HepG2 (cell line): ENCODE results near the gene MFSD12.

Experiments
- EHMT2 ChIP-seq: fragments of 200-600 bp; sonication (generic); IDR thresholded peaks from 2 replicates; pipeline ENCODE4 v1.7.0; 2017; ENCODE audit warnings: antibody characterized with exemption, low read depth, low read length, borderline replicate concordance
- FOSL1 ChIP-seq: sonication (generic); formaldehyde crosslinking; IDR thresholded peaks from 2 replicates; pipeline ENCODE4 v1.9.0; 2021; ENCODE audit warnings: missing genetic modification reagents, borderline replicate concordance
- MTA3 ChIP-seq: sonication (generic); formaldehyde crosslinking; IDR thresholded peaks from 2 replicates; pipeline ENCODE4 v1.4.0; 2020; ENCODE audit warnings: missing genetic modification reagents
- TRIM24 ChIP-seq: sonication (generic); formaldehyde crosslinking; IDR thresholded peaks from 2 replicates; pipeline ENCODE4 v1.8.0; 2022; ENCODE audit warnings: mild to moderate bottlenecking, missing genetic modification reagents
- ZNF468 ChIP-seq: sonication (generic); formaldehyde crosslinking; IDR thresholded peaks from 2 replicates; pipeline ENCODE4 v1.8.0; 2022; ENCODE audit warnings: mild to moderate bottlenecking, moderate library complexity, missing genetic modification reagents
- TF ChIP-seq, protein P1 (sequence below): sonication (generic); formaldehyde crosslinking; IDR thresholded peaks from 2 replicates; pipeline ENCODE4 v1.5.0; 2020; ENCODE audit warnings: mild to moderate bottlenecking, missing genetic modification reagents, moderate library complexity

DNA sequence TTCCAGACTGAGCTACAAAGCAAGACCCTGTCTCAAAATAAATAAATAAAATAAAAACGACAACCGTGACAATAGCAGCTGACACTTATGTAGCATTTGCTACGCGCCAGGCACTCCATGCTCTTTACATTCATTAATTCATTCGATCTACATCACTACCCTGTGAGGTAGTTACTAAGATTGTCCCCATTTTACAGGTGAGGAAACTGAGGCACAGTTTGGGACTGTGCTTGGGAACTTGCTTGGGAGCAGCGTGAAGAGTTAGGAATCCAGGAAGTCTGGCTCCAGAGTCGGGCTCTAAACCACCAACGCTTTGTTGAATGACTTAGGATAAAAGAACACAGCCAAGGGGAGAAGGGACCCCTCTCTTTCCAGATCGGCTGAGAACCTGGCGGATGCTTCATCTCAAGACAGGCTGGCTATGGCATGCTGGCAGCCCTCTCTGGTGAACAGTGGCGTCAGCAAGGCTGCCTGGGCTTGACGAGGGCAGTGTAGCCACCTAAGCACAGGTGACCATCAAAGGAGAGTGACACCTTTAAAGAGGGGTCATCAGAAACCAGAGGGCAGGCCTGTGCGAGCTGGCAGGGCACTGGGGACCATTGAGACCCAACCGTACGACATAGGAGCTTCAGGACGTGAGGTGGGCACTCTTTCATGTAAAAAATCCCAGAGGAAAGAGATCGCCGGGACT is 57.5 kb downstream of the MFSD12 start:
- TF ChIP-seq FOSL1 (CRISPR knock-in tag): no peak
- no peak for TF ChIP-seq ZNF468
- TF ChIP-seq MTA3 (CRISPR knock-in tag): no peak
- no peak for TF ChIP-seq EHMT2
- no peak for TF ChIP-seq TRIM24
- TF ChIP-seq, protein P1, sequence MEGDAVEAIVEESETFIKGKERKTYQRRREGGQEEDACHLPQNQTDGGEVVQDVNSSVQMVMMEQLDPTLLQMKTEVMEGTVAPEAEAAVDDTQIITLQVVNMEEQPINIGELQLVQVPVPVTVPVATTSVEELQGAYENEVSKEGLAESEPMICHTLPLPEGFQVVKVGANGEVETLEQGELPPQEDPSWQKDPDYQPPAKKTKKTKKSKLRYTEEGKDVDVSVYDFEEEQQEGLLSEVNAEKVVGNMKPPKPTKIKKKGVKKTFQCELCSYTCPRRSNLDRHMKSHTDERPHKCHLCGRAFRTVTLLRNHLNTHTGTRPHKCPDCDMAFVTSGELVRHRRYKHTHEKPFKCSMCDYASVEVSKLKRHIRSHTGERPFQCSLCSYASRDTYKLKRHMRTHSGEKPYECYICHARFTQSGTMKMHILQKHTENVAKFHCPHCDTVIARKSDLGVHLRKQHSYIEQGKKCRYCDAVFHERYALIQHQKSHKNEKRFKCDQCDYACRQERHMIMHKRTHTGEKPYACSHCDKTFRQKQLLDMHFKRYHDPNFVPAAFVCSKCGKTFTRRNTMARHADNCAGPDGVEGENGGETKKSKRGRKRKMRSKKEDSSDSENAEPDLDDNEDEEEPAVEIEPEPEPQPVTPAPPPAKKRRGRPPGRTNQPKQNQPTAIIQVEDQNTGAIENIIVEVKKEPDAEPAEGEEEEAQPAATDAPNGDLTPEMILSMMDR (CRISPR knock-in tag): no peak
